T-cell (primary cell): ENCODE measurements around the gene ACTRT2. TPM values are rescaled to one million over a fixed set of nuclear protein-coding genes. Genes with fewer than 3 reads are reported as not detected.

Experiments used
- ATAC-seq, 4 experiments: fragments of 200-7000 bp in 3 of 4; fragments of 150-1000 bp in 1 of 4; cut with Tn5 transposase; replicated peaks in 1 of 4; 1 replicate in 3 of 4; 2 replicates in 1 of 4; pipeline ENCODE4 v1.10.0; 2021; ENCODE audit warnings: moderate library complexity in 3 of 4, mild to moderate bottlenecking in 2 of 4, moderate number of reproducible peaks in 1 of 4
- CTCF ChIA-PET, 2 donors: fragments of 300-600 bp; sonication (Branson Sonifier 250); formaldehyde crosslinking; loops; one replicate each; lab custom pipeline; 2022; ENCODE audit warnings: antibody characterized with exemption in 2 of 2; lab: Charles Lee
- POLR2A ChIA-PET, 2 donors: fragments of 300-600 bp; sonication (Branson Sonifier 250); formaldehyde crosslinking; loops; one replicate each; lab custom pipeline; 2022; ENCODE audit warnings: antibody characterized with exemption in 2 of 2; lab: Charles Lee
- DNase-seq, 35 experiments: peaks; one replicate each; pipeline versions ENCODE4 v3.0.0 to v3.0.0-alpha.2; 2013 to 2023
- H3K27ac ChIP-seq: one replicate; pipeline ENCODE4 v1.5.1; 2013; ENCODE audit warnings: low read length
- H3K27me3 ChIP-seq, 2 experiments: replicated peaks in 1 of 2; 1 replicate in 1 of 2; 2 replicates in 1 of 2; pipeline versions ENCODE4 v1.6.1 to v1.7.0; 2013; ENCODE audit warnings: low read length in 1 of 2, mixed read lengths in 1 of 2; ENCODE audit not compliant: control insufficient read depth in 2 of 2, insufficient read depth in 2 of 2; ENCODE audit errors: extremely low read depth in 1 of 2
- H3K36me3 ChIP-seq, 2 donors: 1 replicate in 1 of 2; 2 replicates in 1 of 2; pipeline versions ENCODE4 v1.6.1 to v1.7.0; 2013; ENCODE audit warnings: low read length in 1 of 2; ENCODE audit not compliant: control insufficient read depth in 2 of 2, insufficient read depth in 1 of 2; ENCODE audit errors: extremely low read depth in 1 of 2
- H3K4me1 ChIP-seq, 2 experiments: 1 replicate in 1 of 2; 2 replicates in 1 of 2; pipeline versions ENCODE4 v1.6.1 to v1.7.0; 2013; ENCODE audit warnings: low read length in 2 of 2, mixed read lengths in 1 of 2; ENCODE audit not compliant: insufficient read depth in 2 of 2, control insufficient read depth in 1 of 2; ENCODE audit errors: extremely low read depth in 1 of 2
- H3K4me3 ChIP-seq, 2 donors: 1 replicate in 1 of 2; 2 replicates in 1 of 2; pipeline versions ENCODE4 v1.5.1 to v1.7.0; 2013; ENCODE audit warnings: mild to moderate bottlenecking in 2 of 2, low read length in 1 of 2, moderate library complexity in 1 of 2; ENCODE audit not compliant: control insufficient read depth in 1 of 2; ENCODE audit errors: extremely low read depth in 1 of 2
- H3K9me3 ChIP-seq: 2 replicates; pipeline ENCODE4 v1.7.0; 2013
- H3K27ac Mint-ChIP-seq, 2 donors: one replicate each; pipeline ENCODE4 v1.8.0; 2020 to 2021; ENCODE audit warnings: mild to moderate bottlenecking in 2 of 2, mixed read lengths in 2 of 2
- H3K27me3 Mint-ChIP-seq, 2 donors: one replicate each; pipeline ENCODE4 v1.8.0; 2021 to 2022; ENCODE audit warnings: mixed read lengths in 2 of 2
- H3K36me3 Mint-ChIP-seq: one replicate; pipeline ENCODE4 v1.8.0; 2021; ENCODE audit warnings: mixed read lengths
- H3K4me1 Mint-ChIP-seq, 3 donors: one replicate each; pipeline ENCODE4 v1.8.0; 2020 to 2022; ENCODE audit warnings: mixed read lengths in 3 of 3, mild to moderate bottlenecking in 1 of 3
- H3K4me3 Mint-ChIP-seq, 3 donors: one replicate each; pipeline ENCODE4 v1.8.0; 2020 to 2022; ENCODE audit warnings: mild to moderate bottlenecking in 3 of 3, mixed read lengths in 3 of 3, moderate library complexity in 3 of 3
- H3K9me3 Mint-ChIP-seq, 3 donors: one replicate each; pipeline ENCODE4 v1.8.0; 2020 to 2022; ENCODE audit warnings: mixed read lengths in 3 of 3
- whole genome bisulfite sequencing: methylation state at CpG from one replicate; pipeline ENCODE4 v1.1.5; 2013; ENCODE audit warnings: missing lambda C conversion rate; ENCODE audit not compliant: insufficient coverage; 5-methylcytosine and 5-hydroxymethylcytosine counted together
- total RNA-seq, 35 experiments: library from RNA in 6 of 35; stranded (reverse) in 6 of 35; fragments of 120-200 nt in 1 of 35; gene quantifications; one replicate each; pipeline versions ENCODE4 v1.2.1 to v1.2.4 and lab custom pipeline; 2013 to 2026

ACTRT2 gene
- total RNA-seq, 5 donors from 2014 or later (not counting 1 experiment from before 2014, with no cell fraction given) = not detected

- WGBS = 79% methylated on average over 21 of the region's 32 CpGs
- ChIA-PET CTCF (no interaction called here), POLR2A (no interaction called here)
- H3K9me3 ChIP-seq = no peaks in the 10 kb centered on the region
- Mint-ChIP-seq H3K27ac (no peak overlapping the region), H3K36me3 (no peaks in the 10 kb centered on the region), H3K9me3 (no peaks in the 10 kb centered on the region), H3K27me3 (peaks cover 0 to 2% of the 10 kb centered on the region in 2 donors), H3K4me3 (no peak overlapping the region), H3K4me1 (peaks cover 17 to 28% (median 22%) of the 10 kb centered on the region in 3 donors)
- DNase-seq (no peak), ATAC-seq (no peak)
- peaks cover 26 to 39% of the 10 kb centered on the region in 2 experiments for H3K4me1 ChIP-seq
- H3K27me3 ChIP-seq = peaks cover 0 to 23% of the 10 kb centered on the region in 2 experiments
- no peak overlapping the region for H3K27ac ChIP-seq
- no peaks in the 10 kb centered on the region for H3K36me3 ChIP-seq
- no peak overlapping the region for H3K4me3 ChIP-seq
Measured at GRCh38 chr1:3037281-3038040, 16.2 kb downstream of the ACTRT2 start.

- Histone ChIP-seq H3K27me3 (peaks cover 0 to 23% of the 10 kb centered on the region in 2 experiments), H3K36me3 (no peaks in the 10 kb centered on the region), H3K4me1 (peaks cover 23 to 33% of the 10 kb centered on the region in 2 experiments), H3K27ac (no peak overlapping the region), H3K9me3 (no peaks in the 10 kb centered on the region), H3K4me3 (no peak overlapping the region)
- ATAC-seq (no peak), DNase-seq (no peak)
- Mint-ChIP-seq H3K4me3 (no peak overlapping the region), H3K36me3 (no peaks in the 10 kb centered on the region), H3K9me3 (no peaks in the 10 kb centered on the region), H3K4me1 (peaks cover 14 to 22% (median 16%) of the 10 kb centered on the region in 3 donors), H3K27me3 (peaks cover 0 to 2% of the 10 kb centered on the region in 2 donors), H3K27ac (no peak overlapping the region)
- ChIA-PET CTCF (no interaction called here), POLR2A (no interaction called here)
- WGBS = 95% methylated on average over 7 of the region's 11 CpGs
Measured at GRCh38 chr1:3038113-3038551, 16.9 kb downstream of the ACTRT2 start.

GRCh38 chr1:3038571-3039181 is 17.4 kb downstream of the ACTRT2 start:
- no peak overlapping the region for H3K4me3 ChIP-seq
- H3K27me3 ChIP-seq = peaks cover 0 to 25% of the 10 kb centered on the region in 2 experiments
- no peaks in the 10 kb centered on the region for H3K36me3 ChIP-seq
- no peaks in the 10 kb centered on the region for H3K9me3 Mint-ChIP-seq
- ChIA-PET POLR2A (no interaction called here), CTCF (no interaction called here)
- H3K27me3 Mint-ChIP-seq = peaks cover 0 to 2% of the 10 kb centered on the region in 2 donors
- ATAC-seq = no peak
- no peak overlapping the region for H3K4me3 Mint-ChIP-seq
- H3K27ac ChIP-seq = no peak overlapping the region
- H3K36me3 Mint-ChIP-seq = no peaks in the 10 kb centered on the region
- H3K4me1 ChIP-seq = peaks cover 19 to 27% of the 10 kb centered on the region in 2 experiments
- DNase-seq = no peak
- H3K27ac Mint-ChIP-seq = no peak overlapping the region
- 81% methylated on average over 11 of the region's 19 CpGs for WGBS
- H3K9me3 ChIP-seq = no peaks in the 10 kb centered on the region
- H3K4me1 Mint-ChIP-seq = peaks cover 10 to 16% (median 10%) of the 10 kb centered on the region in 3 donors

GRCh38 chr1:3040004-3040403 is 18.7 kb downstream of the ACTRT2 start:
- Mint-ChIP-seq H3K9me3 (no peaks in the 10 kb centered on the region), H3K4me1 (peaks cover 0 to 8% (median 0%) of the 10 kb centered on the region in 3 donors), H3K27ac (no peak overlapping the region), H3K4me3 (no peak overlapping the region), H3K36me3 (no peaks in the 10 kb centered on the region), H3K27me3 (peaks cover 7 to 9% of the 10 kb centered on the region in 2 donors)
- ATAC-seq = no peak
- ChIA-PET CTCF (no interaction called here), POLR2A (no interaction called here)
- Histone ChIP-seq H3K36me3 (no peaks in the 10 kb centered on the region), H3K4me1 (peaks cover 13 to 14% of the 10 kb centered on the region in 2 experiments), H3K4me3 (no peak overlapping the region), H3K9me3 (no peaks in the 10 kb centered on the region), H3K27me3 (peaks cover 0 to 19% of the 10 kb centered on the region in 2 experiments), H3K27ac (no peak overlapping the region)
- no peak for DNase-seq
- WGBS = 83% methylated on average over 6 of the region's 7 CpGs

GRCh38 chr1:3042481-3042880 is 21.2 kb downstream of the ACTRT2 start:
- no peaks in the 10 kb centered on the region for H3K36me3 Mint-ChIP-seq
- H3K36me3 ChIP-seq = no peaks in the 10 kb centered on the region
- H3K4me1 ChIP-seq = peaks cover 13 to 14% of the 10 kb centered on the region in 2 experiments
- 80% methylated on average over 1 of the region's 9 CpGs for WGBS
- peaks cover 14% of the 10 kb centered on the region in 2 donors for H3K27me3 Mint-ChIP-seq
- ChIA-PET CTCF (no interaction called here), POLR2A (no interaction called here)
- H3K4me3 ChIP-seq = no peak overlapping the region
- peaks cover 0 to 17% of the 10 kb centered on the region in 2 experiments for H3K27me3 ChIP-seq
- DNase-seq (no peak), ATAC-seq (no peak)
- no peak overlapping the region for H3K4me3 Mint-ChIP-seq
- no peaks in the 10 kb centered on the region for H3K4me1 Mint-ChIP-seq
- no peaks in the 10 kb centered on the region for H3K9me3 ChIP-seq
- no peak overlapping the region for H3K27ac ChIP-seq
- no peak overlapping the region for H3K27ac Mint-ChIP-seq
- no peaks in the 10 kb centered on the region for H3K9me3 Mint-ChIP-seq

- CTCF ChIA-PET = no interaction called here
- no peak for ATAC-seq
- no peak for DNase-seq
- POLR2A ChIA-PET = no interaction called here
- 77% methylated on average over 5 of the region's 7 CpGs for WGBS
- no peaks in the 10 kb centered on the region for H3K9me3 ChIP-seq
- no peaks in the 10 kb centered on the region for H3K4me1 ChIP-seq
- Mint-ChIP-seq H3K27me3 (peaks cover 30 to 39% of the 10 kb centered on the region in 2 donors), H3K36me3 (no peaks in the 10 kb centered on the region), H3K9me3 (peaks cover 0 to 5% (median 0%) of the 10 kb centered on the region in 3 donors), H3K4me3 (no peak overlapping the region), H3K4me1 (no peaks in the 10 kb centered on the region), H3K27ac (no peak overlapping the region)
- no peak overlapping the region for H3K27ac ChIP-seq
- H3K36me3 ChIP-seq = no peaks in the 10 kb centered on the region
- no peak overlapping the region for H3K4me3 ChIP-seq
- peaks cover 1 to 39% of the 10 kb centered on the region in 2 experiments for H3K27me3 ChIP-seq
Measured at GRCh38 chr1:3049164-3049563, 27.9 kb downstream of the ACTRT2 start.
